Thyroid gland (tissue), 4 donors: ENCODE data around the gene SKI.

ENCODE experiments used
- POLR2A ChIP-seq, 2 donors: fragments of 450-650 bp; IDR thresholded peaks; one replicate each; pipeline ENCODE4 v1.6.1; 2017; ENCODE audit warnings: antibody characterized with exemption in 2 of 2, mild to moderate bottlenecking in 2 of 2, moderate library complexity in 1 of 2
- TF ChIP-seq, protein P1 (sequence below), 6 experiments: fragments of 200-600 bp in 3 of 6; fragments of 450-650 bp in 3 of 6; sonication (generic) in 3 of 6; IDR thresholded peaks; one replicate each; pipeline ENCODE4 v1.5.1; 2016 to 2019; ENCODE audit warnings: antibody characterized with exemption in 6 of 6, mild to moderate bottlenecking in 2 of 6, inconsistent platforms in 1 of 6, moderate library complexity in 1 of 6

DNA sequence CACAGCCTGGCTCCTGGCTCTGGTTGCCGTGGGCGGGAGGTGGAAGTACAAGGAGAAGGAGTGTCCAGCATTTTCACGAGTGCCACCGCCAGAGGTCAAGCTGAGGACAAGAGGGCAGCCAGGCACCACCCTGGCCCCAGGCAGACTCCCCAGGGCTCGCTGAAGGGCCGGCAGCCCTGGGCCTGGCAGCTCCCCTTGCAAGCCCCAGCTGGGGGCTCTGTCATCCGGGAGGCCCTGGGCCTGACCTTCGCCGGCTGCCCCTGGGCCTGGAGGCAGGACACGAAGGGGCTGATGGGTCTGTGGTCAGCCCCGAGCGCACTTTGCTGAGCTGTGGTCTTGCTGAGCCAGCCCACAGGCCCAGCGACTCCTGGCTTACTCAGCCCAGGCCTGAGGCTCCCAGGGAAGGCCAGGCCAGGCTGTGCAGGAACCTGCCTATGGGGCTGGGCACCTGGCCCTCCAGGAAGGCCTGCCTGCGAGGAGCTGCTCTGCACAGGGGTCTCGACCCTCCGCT lies 88.4 kb downstream of the SKI start:
- TF ChIP-seq POLR2A (IDR thresholded peaks at IDR 0.05): no peak
- TF ChIP-seq, protein P1, sequence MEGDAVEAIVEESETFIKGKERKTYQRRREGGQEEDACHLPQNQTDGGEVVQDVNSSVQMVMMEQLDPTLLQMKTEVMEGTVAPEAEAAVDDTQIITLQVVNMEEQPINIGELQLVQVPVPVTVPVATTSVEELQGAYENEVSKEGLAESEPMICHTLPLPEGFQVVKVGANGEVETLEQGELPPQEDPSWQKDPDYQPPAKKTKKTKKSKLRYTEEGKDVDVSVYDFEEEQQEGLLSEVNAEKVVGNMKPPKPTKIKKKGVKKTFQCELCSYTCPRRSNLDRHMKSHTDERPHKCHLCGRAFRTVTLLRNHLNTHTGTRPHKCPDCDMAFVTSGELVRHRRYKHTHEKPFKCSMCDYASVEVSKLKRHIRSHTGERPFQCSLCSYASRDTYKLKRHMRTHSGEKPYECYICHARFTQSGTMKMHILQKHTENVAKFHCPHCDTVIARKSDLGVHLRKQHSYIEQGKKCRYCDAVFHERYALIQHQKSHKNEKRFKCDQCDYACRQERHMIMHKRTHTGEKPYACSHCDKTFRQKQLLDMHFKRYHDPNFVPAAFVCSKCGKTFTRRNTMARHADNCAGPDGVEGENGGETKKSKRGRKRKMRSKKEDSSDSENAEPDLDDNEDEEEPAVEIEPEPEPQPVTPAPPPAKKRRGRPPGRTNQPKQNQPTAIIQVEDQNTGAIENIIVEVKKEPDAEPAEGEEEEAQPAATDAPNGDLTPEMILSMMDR (IDR thresholded peaks at IDR 0.05): no peak
